ENCODE measurements around the gene TMEM198.

TMEM198 gene

GRCh38 chr2:219526320-219527075 lies 17.3 kb upstream of the TMEM198 start:
- no peak for DNase-seq (ENCODE audit: low read depth)

- DNase-seq (ENCODE audit: low read depth): no peak
Observed at GRCh38 chr2:219527076-219527394, 16.8 kb upstream of the TMEM198 start.

DNA sequence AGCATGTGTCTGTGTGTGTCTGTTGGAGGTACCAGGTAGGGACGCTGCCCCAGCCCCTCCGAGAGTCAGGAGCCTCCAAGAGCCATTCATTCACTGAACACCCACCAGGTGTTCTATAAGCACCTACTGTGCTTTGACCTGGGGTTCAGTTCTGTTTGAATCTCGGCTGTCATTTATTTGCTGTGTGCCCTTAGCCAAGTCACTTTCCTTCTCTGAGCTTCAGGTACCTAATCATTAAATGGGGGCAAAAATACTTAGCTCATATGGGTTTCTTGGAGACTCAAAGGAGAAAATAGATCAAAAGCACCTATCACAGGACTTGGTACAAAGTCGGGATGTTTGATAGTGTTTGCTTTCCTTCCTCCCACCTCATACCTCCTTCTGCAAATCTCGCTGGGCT lies 16.4 kb upstream of the TMEM198 start:
- no peak for DNase-seq (ENCODE audit: low read depth)

GRCh38 chr2:219530048-219530963 lies 13.5 kb upstream of the TMEM198 start:
- DNase-seq (ENCODE audit: low read depth): no peak

DNA sequence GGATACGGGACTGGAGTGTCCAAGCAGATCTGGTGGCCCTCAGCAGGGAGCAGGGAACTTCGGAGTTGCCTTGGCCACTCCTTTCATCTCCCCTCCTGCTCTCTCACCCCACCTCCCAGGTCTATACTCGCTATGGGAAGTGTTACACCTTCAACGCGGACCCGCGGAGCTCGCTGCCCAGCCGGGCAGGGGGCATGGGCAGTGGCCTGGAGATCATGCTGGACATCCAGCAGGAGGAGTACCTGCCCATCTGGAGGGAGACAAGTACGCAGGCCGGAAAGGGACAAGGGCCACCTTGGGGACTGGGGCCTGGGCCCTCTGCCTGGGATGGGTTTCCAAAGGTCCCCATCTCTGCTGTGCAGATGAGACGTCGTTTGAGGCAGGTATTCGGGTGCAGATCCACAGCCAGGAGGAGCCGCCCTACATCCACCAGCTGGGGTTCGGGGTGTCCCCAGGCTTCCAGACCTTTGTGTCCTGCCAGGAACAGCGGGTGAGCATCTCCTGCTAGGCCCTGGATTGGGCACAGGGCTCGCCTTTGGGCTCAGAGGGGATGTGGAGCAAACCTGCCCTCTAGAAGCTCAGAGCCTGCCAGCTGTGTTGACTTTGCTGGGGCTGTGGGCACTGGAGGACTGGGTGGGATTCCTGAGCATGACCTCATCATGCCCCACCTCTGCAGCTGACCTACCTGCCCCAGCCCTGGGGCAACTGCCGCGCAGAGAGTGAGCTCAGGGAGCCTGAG lies 12.0 kb upstream of the TMEM198 start:
- DNase-seq (ENCODE audit: low read depth): no peak

DNA sequence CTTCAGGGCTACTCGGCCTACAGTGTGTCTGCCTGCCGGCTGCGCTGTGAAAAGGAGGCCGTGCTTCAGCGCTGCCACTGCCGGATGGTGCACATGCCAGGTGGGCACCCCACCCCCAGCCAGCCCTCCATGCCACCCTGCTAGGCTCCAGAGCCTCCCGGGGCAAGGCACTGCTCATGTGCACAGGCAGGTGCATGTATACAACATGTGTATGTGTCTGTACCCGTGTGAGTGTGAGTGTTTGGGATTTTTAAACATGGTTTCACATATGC lies 11.5 kb upstream of the TMEM198 start:
- no peak for DNase-seq (ENCODE audit: low read depth)

DNA sequence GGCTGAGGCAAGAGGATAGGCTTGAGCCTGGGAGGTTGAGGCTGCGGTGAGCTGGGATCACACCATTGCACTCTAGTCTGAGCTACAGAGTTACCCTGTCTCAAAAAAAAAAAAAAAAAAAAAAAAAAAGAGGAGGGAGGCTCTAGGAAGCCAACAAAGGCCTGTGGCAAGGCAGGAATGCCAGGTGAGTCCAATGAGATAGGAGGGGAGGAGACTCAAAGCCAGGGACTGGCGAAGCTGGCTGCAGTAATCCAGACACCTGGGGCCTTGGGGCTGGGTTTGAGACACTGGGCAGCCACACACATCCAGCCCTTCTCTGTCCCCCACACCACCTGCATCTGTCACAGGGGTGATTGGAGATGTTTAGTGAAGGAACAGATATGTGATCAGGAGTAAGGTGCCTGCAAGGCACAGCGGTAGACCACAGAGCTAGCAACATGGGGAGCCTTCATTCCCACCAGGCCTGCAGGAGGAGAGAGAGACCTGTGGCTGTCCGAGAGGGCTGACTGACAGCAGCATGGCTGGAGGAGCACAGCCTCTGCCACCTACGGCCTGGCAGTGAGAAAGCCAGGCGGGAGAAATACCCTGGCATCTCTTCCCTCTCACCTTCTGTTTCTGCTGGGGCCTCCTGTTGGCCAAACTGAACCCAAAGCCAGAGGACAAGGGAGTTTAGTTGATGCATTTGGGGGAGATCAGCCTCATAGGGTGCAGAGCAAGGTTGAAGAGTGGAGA lies 9.7 kb upstream of the TMEM198 start:
- no peak for DNase-seq (ENCODE audit: low read depth)

DNA sequence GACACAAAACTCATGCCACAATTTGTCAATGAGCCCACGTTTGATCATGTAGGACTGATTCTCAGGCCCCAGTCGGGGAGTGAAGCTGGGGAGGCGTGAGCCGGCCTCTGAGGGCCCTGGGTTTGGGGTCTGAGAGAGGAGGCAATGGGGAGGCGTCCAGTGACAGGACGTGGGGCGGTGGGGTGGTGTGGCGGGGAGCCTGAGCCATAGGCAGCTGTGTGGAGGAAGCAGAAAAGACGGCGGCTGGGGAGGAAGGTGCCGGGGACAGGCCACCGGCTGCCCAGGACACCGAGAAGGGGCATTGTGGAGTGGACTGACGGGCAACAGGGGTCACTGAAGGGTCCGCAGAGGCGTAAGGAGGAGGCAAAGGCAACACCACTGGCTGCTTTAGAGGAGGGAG lies 7.4 kb upstream of the TMEM198 start:
- DNase-seq (ENCODE audit: low read depth): no peak

- DNase-seq (ENCODE audit: low read depth): no peak
Observed at GRCh38 chr2:219536967-219537366, 6.9 kb upstream of the TMEM198 start.

- DNase-seq (ENCODE audit: low read depth): no peak
Observed at GRCh38 chr2:219537657-219538488, 6.0 kb upstream of the TMEM198 start.

GRCh38 chr2:219538504-219538951 lies 5.3 kb upstream of the TMEM198 start:
- no peak for DNase-seq (ENCODE audit: low read depth)

DNA sequence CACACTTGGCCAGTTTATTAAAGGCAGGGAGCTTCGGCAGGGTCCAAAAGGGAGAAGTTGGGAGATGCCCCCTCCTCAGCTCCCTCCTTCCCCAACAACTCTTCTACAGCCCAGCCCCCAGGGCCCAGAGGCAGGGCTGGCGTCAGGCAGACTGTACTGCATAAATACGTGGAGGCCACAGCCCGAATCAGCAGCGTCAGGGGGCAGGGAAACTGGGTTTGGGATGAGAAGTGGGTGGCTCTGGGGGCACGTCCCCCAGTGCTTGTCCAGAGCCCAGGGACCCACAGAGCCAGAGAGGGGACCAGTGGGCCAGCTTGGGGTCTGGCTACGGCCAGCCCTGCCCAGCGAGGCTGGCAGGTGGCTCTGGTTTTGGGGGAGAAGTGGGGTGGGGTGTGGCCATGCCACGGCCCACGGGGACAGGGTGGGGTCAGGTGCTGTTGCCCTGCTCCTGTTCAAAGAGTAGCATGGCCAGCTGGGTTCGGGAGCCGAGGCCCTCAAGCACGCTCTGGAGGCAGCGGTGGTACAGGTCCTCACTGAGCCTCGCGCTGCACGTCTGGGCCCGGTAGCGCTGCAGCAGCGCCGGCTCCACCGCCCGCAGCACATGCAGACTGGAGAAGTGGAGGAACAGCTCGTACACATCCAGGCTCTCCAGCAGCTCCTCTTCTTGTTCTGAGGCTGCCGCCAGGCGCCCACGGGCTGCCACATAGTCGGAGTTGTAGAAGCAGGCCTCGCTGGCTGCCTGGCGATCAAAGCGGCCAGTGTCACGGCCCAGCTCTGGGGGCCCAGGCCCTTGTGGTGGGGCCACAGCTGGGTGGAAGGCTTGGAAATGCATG lies 4.7 kb upstream of the TMEM198 start:
- DNase-seq (ENCODE audit: low read depth): no peak

DNA sequence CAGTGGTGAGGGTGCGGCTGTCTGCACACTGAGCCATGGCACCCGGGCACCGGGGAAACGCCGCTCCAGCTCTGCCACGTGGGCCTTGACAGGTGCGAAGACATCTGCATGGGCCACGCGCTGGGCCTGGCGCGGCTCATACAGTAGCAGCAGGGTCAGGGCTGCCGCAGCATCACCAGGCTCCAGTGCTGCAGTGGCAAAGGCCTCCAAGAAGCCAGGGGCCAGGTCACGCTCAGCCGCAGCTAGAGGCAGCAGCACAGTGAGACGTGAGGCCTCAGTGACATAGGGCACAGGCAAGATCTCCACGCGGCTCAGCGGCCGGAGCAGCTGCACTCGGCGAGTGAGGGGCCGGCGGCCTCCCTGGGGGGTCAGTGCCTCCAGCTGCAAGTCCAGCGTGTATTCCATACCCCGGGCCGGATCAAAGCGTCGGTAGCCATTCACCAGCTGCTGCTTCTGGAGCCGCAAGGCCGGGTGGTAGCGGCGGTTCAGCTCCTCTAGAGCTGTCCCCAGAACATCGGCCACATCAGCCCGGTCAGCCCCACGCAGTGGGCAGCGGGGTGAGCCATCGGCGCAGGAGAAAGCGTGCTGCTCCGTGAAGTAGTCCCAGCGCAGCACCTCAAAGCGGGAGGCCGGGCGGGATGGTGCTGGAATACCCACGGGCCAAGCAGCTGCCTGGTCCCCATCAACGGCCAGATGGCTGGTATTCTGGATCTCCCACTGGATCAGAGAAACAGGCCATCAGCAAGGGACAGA lies 3.7 kb upstream of the TMEM198 start:
- no peak for DNase-seq (ENCODE audit: low read depth)

- DNase-seq (ENCODE audit: low read depth): no peak
Observed at GRCh38 chr2:219540784-219541504, 2.9 kb upstream of the TMEM198 start.

- no peak for DNase-seq (ENCODE audit: low read depth)
Observed at GRCh38 chr2:219541611-219542180, 2.1 kb upstream of the TMEM198 start.

DNA sequence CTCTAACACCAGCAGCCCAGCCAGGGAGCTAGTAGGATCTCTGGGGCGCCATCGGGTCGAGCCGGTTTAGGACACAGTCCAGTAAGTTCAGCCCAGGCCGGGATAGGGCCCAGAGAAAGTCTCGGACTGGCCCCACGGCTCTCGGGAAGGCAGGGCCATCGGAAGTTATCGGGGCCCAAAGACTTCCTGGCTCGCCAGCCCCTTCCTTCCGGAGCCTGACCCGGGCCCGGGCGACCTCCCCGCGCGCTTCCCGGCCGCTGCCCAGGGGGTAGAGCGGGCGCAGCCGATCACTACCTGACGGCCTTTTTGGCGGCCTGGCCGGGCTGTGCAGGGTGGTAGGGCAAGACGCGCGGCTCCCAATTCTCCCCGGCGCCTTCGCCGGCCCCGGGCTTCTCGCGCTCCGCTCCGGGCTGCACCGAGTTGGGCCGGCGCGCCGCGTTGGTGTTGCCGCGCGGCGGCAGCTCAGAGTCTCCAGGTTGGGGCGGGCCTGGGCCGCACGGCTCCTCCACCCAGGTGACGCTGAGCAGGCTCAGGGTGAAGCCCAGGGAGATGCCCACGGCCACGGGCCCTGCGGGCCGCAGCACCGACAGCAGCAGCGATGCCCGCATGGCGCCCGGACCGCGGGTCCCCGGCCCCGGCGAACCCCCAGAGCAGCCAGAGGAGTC lies 765 bp upstream of the TMEM198 start:
- DNase-seq (ENCODE audit: low read depth): no peak

DNA sequence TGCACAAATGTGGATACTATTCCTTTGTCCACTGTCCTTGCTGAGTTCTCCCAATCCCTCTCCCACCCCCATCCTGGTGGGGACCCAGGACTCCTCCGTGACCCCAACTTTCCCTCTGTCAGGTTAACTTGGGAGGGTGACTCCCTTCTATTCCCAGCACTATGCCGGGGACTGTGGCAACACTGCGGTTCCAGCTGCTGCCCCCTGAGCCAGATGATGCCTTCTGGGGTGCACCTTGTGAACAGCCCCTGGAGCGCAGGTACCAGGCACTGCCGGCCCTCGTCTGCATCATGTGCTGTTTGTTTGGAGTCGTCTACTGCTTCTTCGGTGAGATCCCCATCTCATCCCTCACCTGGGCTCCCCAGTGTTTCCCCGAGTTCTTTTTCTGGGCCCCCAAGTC lies 739 bp downstream of the TMEM198 start:
- no peak for DNase-seq (ENCODE audit: low read depth)

- no peak for DNase-seq (ENCODE audit: low read depth)
Observed at GRCh38 chr2:219545295-219545942, 1.6 kb downstream of the TMEM198 start.
